HFF-Myc (cell line): ENCODE data around the gene CYREN.

Experiments
- DNase-seq: peaks from one replicate; pipeline ENCODE4 v3.0.0-alpha.2; 2011; ENCODE audit warnings: low read depth; ENCODE audit errors: extremely low read depth
- H3K4me3 ChIP-seq: replicated peaks from 2 replicates; pipeline ENCODE4 v1.5.1; 2011; ENCODE audit warnings: low read depth, mild to moderate bottlenecking, control low read depth, low read length
- CTCF ChIP-seq: IDR thresholded peaks from 2 replicates; pipeline ENCODE4 v1.5.1; 2012; ENCODE audit warnings: mild to moderate bottlenecking, low read depth, low read length, control low read depth; ENCODE audit errors: missing control alignments

Gene CYREN

GRCh38 chr7:135159359-135160085 lies 11.0 kb downstream of the CYREN start:
- no peak overlapping the region for H3K4me3 ChIP-seq
- DNase-seq, result no peak
- TF ChIP-seq CTCF, result no peak

- no peak for TF ChIP-seq CTCF
- H3K4me3 ChIP-seq, result no peak overlapping the region
- no peak for DNase-seq
These were observed 11.6 kb downstream of the CYREN start for GRCh38 chr7:135158874-135159273.

- H3K4me3 ChIP-seq, result no peak overlapping the region
- no peak for TF ChIP-seq CTCF
- no peak for DNase-seq
These were observed 12.3 kb downstream of the CYREN start for GRCh38 chr7:135158141-135158655.

- H3K4me3 ChIP-seq, result no peak overlapping the region
- DNase-seq, result no peak
- no peak for TF ChIP-seq CTCF
These were observed 14.2 kb downstream of the CYREN start for GRCh38 chr7:135156290-135156689.

GRCh38 chr7:135154734-135155133 lies 15.8 kb downstream of the CYREN start:
- no peak for DNase-seq
- H3K4me3 ChIP-seq, result no peak overlapping the region
- no peak for TF ChIP-seq CTCF

- no peak overlapping the region for H3K4me3 ChIP-seq
- DNase-seq, result no peak
- TF ChIP-seq CTCF, result no peak
These were observed 18.1 kb downstream of the CYREN start for GRCh38 chr7:135152442-135152841.
